A549 treated with AZD9567 at 1 μM for 4 hours (cell line): ENCODE results near the gene COL15A1. TPM values are rescaled to one million over a fixed set of nuclear protein-coding genes. Genes with fewer than 3 reads are reported as not detected.

Experiments
- total RNA-seq: library from RNA; stranded (reverse); fragments of 200-300 nt; extraction: Qiagen RNA extraction; gene quantifications from 5 replicates; pipeline ENCODE4 v1.2.3, GENCODE V29; 2022; ENCODE audit not compliant: insufficient read depth

The COL15A1 gene
- total RNA-seq: 0.29 to 0.51 TPM (median 0.39 TPM) in 4 of 5 replicates, not detected in the other

DNA sequence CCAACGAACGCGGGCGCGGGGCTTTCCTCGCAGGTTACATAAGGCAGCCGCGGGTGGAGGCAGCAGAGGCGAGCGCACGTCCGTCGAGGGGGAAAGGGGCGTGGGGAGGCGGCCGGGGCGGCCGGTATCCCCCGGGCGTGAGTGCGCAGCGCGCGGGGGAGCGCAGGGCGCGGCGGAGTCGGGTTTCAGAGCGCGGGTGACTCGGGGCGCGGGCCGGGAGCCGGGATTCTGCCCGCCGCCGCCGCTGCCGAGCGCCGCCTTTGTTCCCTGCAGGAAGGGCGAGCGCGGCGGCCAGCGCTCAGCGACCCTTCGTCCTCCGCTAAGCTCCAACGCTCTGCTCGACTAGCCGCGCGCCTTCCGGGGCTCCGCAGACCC is at the start of gene COL15A1:
TSS of gene COL15A1 (plus strand) at position 226 of the 375 bp plus-strand sequence. CDS start 155 bp downstream, outside the sequence.

DNA sequence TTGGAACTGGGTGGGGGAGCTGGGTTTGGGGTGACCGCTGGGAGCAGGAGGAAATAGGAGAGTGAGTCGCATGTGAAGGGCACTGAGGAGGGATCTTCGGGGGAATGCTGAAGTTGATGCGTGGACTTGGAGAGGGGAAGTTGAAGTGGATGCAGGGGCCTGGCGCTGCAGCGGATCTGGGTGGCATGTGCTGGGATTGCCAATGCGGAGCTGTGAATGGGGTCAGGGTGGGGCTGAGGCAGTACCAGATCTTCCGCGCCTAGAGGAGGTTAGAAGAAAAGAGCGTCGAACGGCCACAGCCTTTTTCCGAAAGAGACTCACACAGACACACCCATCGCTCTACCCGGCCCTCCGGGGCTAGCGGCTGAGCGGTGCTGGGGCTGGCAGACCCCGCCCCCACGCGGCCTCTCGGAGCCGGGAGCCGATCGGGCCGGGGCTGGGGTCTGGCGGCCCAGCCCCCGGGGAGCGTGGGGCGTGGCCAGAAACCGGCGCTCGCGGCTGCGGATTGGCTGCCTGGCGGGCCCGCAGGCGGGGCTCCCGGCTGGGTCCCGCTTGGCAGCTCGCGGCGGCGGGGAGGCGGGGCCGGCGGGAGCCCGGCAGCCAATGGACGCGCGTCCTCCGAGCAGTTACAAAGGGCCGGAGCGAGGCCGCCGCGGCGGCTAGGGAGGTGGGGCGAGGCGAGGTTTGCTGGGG is 160.9 kb downstream of the COL15A1 start, which contains the start of gene TGFBR1:
TSS of gene TGFBR1 (plus strand) at position 655 of the 693 bp plus-strand sequence. CDS start 93 bp downstream, outside the sequence.

Other genes with a start within 250 kb of the COL15A1 start
- 0.09 to 0.24 TPM (median 0.16 TPM) in 4 of 5 replicates, not detected in the other for gene GABBR2, start 235.0 kb upstream of the COL15A1 start, total RNA-seq
- gene ANKS6, start 147.4 kb upstream of the COL15A1 start, total RNA-seq: 12.7 to 25.2 TPM (median 21.7 TPM) in 5 replicates
- gene GALNT12, start 136.2 kb upstream of the COL15A1 start, total RNA-seq: 3.4 to 5.1 TPM (median 4.3 TPM) in 5 replicates
- 41.1 to 78.9 TPM (median 63.9 TPM) in 5 replicates for gene TGFBR1, start 161.2 kb downstream of the COL15A1 start, total RNA-seq